ENCODE results near the gene WBP1.

The WBP1 gene

DNA sequence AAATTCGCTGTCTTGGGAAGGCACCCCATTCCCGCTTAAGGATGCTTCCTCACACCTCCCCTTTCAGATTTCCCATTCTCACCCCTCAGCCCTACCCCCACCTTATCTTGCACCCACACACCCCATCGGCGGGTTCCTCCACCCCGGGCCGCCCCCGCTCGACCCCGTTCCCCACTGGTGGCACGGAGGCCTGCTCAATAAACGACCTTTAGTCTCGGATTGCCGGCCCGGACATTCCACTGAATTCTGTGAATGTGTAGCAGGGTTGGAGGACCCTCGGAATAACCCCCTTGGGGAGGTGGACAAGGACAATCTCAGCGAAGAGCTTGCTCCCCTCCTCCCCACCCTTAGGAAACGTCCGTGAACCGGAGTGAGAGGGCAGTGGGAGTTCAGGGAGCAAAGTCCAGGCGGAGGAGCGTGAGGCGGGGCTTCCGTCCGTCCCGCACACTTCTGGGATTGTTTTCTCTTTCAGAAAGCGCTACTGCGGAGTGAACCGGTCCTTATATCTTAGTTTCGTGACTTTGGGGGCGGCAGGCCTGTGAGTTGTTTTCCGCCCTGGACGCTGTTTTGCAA lies 44.0 kb downstream of the WBP1 start:
- no peak for FAIRE-seq
- no peak for DNase-seq (ENCODE audit: insufficient read length)

DNA sequence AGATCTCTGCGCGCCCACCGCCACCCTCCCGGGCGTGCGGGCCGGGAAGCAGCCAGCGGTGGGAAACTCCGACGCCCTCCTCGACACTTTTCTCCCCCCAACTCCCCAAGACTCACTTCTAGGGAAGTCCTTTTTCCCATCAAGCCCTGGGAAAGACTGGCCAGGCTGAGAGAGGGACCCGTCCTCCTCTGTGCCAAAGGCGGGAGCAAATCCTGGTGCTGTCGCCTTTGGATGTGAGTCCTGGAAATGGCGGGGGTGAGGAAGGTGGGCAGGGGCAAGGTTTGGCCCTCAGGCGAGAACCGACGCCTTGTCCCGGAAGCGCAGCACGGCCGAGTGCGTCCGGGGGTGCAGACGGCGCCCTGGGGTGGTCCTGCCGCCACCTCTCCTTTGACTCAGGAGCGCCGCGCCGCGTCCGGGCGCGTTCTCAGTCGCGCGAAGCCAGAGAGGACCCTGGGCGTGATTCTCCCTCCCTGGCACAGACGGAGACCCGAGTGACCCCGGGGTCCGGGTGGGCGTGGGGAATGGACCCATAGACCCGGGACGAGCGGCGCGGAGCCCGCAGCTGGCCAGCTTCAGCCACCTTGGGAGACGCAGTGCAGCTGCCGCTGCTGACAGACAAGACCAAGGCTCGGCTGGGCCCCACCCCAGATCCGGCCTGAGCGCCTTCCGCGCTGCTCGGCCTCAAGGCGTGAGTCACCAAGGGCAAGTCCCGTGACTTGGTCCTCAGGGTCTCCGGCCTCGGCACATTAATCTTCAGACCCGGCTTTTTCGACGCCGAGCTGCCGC lies 44.7 kb downstream of the WBP1 start:
- DNase-seq (ENCODE audit: insufficient read length) (peak; percentile 84), FAIRE-seq (peak; percentile 76)
- TF ChIP-seq TAF1 (IDR thresholded peaks at IDR 0.05; ENCODE audit: borderline replicate concordance, low read depth, low read length) (no peak), POLR2A (IDR thresholded peaks at IDR 0.05; ENCODE audit: low read depth, low read length) (peak; percentile 58; the same call in 1 of the 2 replicates), POLR2AphosphoS5 (IDR thresholded peaks at IDR 0.05; ENCODE audit: low read depth, low read length) (no peak)

More for the DNA sequence above, 44.0 kb downstream of the WBP1 start:
- TF ChIP-seq POLR2AphosphoS5 (IDR thresholded peaks at IDR 0.05; ENCODE audit: low read depth, low read length) (no peak), POLR2A (IDR thresholded peaks at IDR 0.05; ENCODE audit: low read depth, low read length) (no peak), TAF1 (IDR thresholded peaks at IDR 0.05; ENCODE audit: borderline replicate concordance, low read depth, low read length) (no peak)

DNA sequence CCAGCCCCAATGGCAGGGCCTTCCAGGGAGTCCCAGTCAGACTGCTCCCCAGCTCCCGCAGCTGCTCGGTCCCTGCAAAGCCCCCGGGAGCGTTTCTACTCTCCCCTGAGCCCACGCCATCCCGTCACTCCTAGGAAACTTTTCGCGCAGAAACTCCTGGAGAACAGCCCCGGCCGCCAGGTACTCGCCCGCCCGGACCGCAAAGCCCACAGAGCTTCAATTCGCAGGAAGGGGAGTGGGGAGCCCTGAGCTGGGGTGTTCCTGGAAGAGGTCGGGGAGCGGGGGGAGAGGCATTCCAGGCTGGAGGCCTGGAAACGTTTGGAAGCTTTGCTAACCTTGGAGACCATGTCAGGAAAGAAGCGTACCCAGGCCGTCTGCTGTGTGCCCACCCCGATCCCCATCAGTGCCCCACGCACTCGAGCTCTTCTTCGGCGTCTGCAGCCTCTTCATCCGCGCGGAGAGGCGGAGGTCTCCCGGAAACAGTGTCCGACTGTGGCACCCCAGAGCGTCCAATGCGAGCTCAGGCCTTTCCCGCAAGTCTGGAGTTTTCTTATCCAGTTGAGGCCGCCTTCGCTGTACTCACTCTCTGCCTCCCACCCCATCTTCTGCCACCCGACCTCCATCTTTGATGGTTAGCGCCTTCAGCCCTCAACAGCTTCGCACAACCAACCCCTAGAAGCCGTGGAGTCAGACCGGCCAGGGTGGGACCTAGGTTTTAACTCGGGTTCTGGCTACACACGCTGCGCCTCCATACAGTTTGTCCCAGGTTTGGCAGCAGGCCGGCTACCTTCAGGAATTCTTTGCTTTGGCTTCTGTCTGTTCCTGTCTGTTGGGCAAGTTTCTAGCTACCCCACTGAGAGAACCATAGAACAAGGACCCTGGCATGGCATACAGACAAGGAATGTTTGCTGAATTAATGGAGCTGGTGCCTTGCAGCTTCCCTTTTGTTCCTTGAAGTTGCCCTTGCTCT lies 45.6 kb downstream of the WBP1 start:
- DNase-seq (ENCODE audit: insufficient read length) (no peak), FAIRE-seq (no peak)
- TF ChIP-seq POLR2AphosphoS5 (IDR thresholded peaks at IDR 0.05; ENCODE audit: low read depth, low read length) (0 out of 2 replicates have a peak, but pooled peaks have one; percentile 18), TAF1 (IDR thresholded peaks at IDR 0.05; ENCODE audit: borderline replicate concordance, low read depth, low read length) (no peak)

- FAIRE-seq (no peak), DNase-seq (ENCODE audit: insufficient read length) (no peak)
- TF ChIP-seq POLR2AphosphoS5 (IDR thresholded peaks at IDR 0.05; ENCODE audit: low read depth, low read length): no peak
- no peak for TF ChIP-seq TAF1 (IDR thresholded peaks at IDR 0.05; ENCODE audit: borderline replicate concordance, low read depth, low read length)
- TF ChIP-seq POLR2A (IDR thresholded peaks at IDR 0.05; ENCODE audit: low read depth, low read length): no peak
These were observed 46.4 kb downstream of the WBP1 start for GRCh38 chr2:74504591-74504990.

GRCh38 chr2:74505448-74506246 lies 47.4 kb downstream of the WBP1 start:
- FAIRE-seq (no peak), DNase-seq (ENCODE audit: insufficient read length) (no peak)
- TF ChIP-seq POLR2A (IDR thresholded peaks at IDR 0.05; ENCODE audit: low read depth, low read length) (no peak), POLR2AphosphoS5 (IDR thresholded peaks at IDR 0.05; ENCODE audit: low read depth, low read length) (no peak), TAF1 (IDR thresholded peaks at IDR 0.05; ENCODE audit: borderline replicate concordance, low read depth, low read length) (no peak)

GRCh38 chr2:74507145-74507925 lies 49.1 kb downstream of the WBP1 start, which contains the start of gene PCGF1:
PCGF1 (minus strand) TSS chr2:74507695; CDS start chr2:74507668, 27 bp downstream.
- peak; percentile 87 for TF ChIP-seq POLR2A (IDR thresholded peaks at IDR 0.05; ENCODE audit: low read depth, low read length)
- peak; percentile 85 for TF ChIP-seq POLR2AphosphoS5 (IDR thresholded peaks at IDR 0.05; ENCODE audit: low read depth, low read length)
- peak; percentile 83 for TF ChIP-seq TAF1 (IDR thresholded peaks at IDR 0.05; ENCODE audit: borderline replicate concordance, low read depth, low read length)
- DNase-seq (ENCODE audit: insufficient read length): peak; percentile 93
- peak; percentile 99 for FAIRE-seq

GRCh38 chr2:74507926-74508520 lies 49.8 kb downstream of the WBP1 start:
- DNase-seq (ENCODE audit: insufficient read length) (no peak), FAIRE-seq (no peak)
- TF ChIP-seq TAF1 (IDR thresholded peaks at IDR 0.05; ENCODE audit: borderline replicate concordance, low read depth, low read length) (no peak), POLR2A (IDR thresholded peaks at IDR 0.05; ENCODE audit: low read depth, low read length) (no peak), POLR2AphosphoS5 (IDR thresholded peaks at IDR 0.05; ENCODE audit: low read depth, low read length) (no peak)

DNA sequence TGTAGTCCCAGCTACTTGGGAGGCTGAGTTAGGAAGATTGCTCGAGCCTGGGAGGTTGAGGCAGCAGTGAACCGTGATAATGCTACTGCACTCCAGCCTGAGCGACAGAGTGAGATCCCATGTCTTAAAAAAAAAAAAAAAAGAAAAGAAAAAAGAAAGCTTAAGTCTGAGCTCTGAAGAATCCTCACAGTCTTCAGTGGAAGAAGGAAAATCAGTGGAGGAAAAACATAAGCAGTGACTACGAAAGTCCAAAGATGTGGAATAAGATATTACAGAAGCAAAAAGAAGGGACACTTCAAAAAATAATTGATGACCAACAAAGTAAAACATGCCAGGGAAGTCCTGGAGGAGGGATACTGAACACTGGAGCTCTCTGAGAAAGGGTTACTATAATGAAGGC lies 52.0 kb downstream of the WBP1 start:
- no peak for DNase-seq (ENCODE audit: insufficient read length)
- TF ChIP-seq POLR2AphosphoS5 (IDR thresholded peaks at IDR 0.05; ENCODE audit: low read depth, low read length): no peak
- no peak for TF ChIP-seq POLR2A (IDR thresholded peaks at IDR 0.05; ENCODE audit: low read depth, low read length)
- no peak for TF ChIP-seq TAF1 (IDR thresholded peaks at IDR 0.05; ENCODE audit: borderline replicate concordance, low read depth, low read length)
- FAIRE-seq: no peak

Measured in GM12892 (cell line).